PC-9 (cell line): ENCODE results near the gene FAM216B. TPM values are rescaled to one million over a fixed set of nuclear protein-coding genes. Genes with fewer than 3 reads are reported as not detected.

Source experiments
- BruUV-seq: library from RNA; stranded (reverse); fragments of 400-500 nt; replicated peaks from 2 replicates; lab custom pipeline; 2021; lab: Mats Ljungman, UMichigan
- CTCF ChIA-PET: fragments of 300-600 bp; sonication (Branson Sonifier 250); formaldehyde crosslinking; loops from one replicate; lab custom pipeline; 2022; ENCODE audit warnings: antibody characterized with exemption; lab: Charles Lee
- POLR2A ChIA-PET: fragments of 300-600 bp; sonication (Branson Sonifier 250); formaldehyde crosslinking; loops from one replicate; lab custom pipeline; 2022; ENCODE audit warnings: antibody characterized with exemption; ENCODE audit not compliant: unreplicated experiment; lab: Charles Lee
- DNase-seq, 2 experiments: peaks; one replicate each; pipeline versions ENCODE4 v3.0.0 to v3.0.0-alpha.2; 2015 to 2022; ENCODE audit warnings: mixed read lengths in 1 of 2
- H2AFZ ChIP-seq: fragments of 200-600 bp; sonication (generic); 2 replicates; pipeline ENCODE4 v1.8.1; 2017; ENCODE audit warnings: antibody characterized with exemption
- H3F3A ChIP-seq: fragments of 200-600 bp; sonication (generic); 2 replicates; pipeline ENCODE4 v1.8.1; 2017; ENCODE audit warnings: antibody characterized with exemption, mild to moderate bottlenecking, low read depth; ENCODE audit not compliant: insufficient read depth
- H3K27ac ChIP-seq: fragments of 200-600 bp; sonication (generic); 2 replicates; pipeline ENCODE4 v1.6.1; 2016; ENCODE audit warnings: mixed run types
- H3K27me3 ChIP-seq: fragments of 200-600 bp; sonication (generic); 2 replicates; pipeline ENCODE4 v1.6.1; 2016; ENCODE audit warnings: low read depth, mixed run types; ENCODE audit not compliant: insufficient read depth
- H3K36me3 ChIP-seq: fragments of 200-600 bp; sonication (generic); 2 replicates; pipeline ENCODE4 v1.6.1; 2016; ENCODE audit warnings: low read depth, mixed run types
- H3K4me1 ChIP-seq: fragments of 200-600 bp; sonication (generic); replicated peaks from 2 replicates; pipeline ENCODE4 v1.6.1; 2016; ENCODE audit warnings: mixed run types; ENCODE audit not compliant: insufficient read depth
- H3K4me2 ChIP-seq: fragments of 200-600 bp; sonication (generic); 2 replicates; pipeline ENCODE4 v1.6.1; 2017; ENCODE audit warnings: mixed run types
- H3K4me3 ChIP-seq: fragments of 200-600 bp; sonication (generic); 2 replicates; pipeline ENCODE4 v1.6.1; 2016; ENCODE audit warnings: mixed run types
- H3K79me2 ChIP-seq: fragments of 200-600 bp; sonication (generic); 2 replicates; pipeline ENCODE4 v1.6.1; 2017; ENCODE audit warnings: low read depth, mixed run types
- H3K9me2 ChIP-seq: fragments of 200-600 bp; sonication (generic); 2 replicates; pipeline ENCODE4 v1.8.1; 2017; ENCODE audit warnings: mild to moderate bottlenecking; ENCODE audit not compliant: insufficient read depth
- H3K9me3 ChIP-seq: fragments of 200-600 bp; sonication (generic); 2 replicates; pipeline ENCODE4 v1.8.1; 2016; ENCODE audit warnings: low read depth; ENCODE audit not compliant: insufficient read depth
- H4K20me1 ChIP-seq: fragments of 200-600 bp; sonication (generic); 2 replicates; pipeline ENCODE4 v1.8.1; 2017; ENCODE audit not compliant: insufficient read depth
- EZH2 ChIP-seq: fragments of 200-600 bp; sonication (generic); IDR thresholded peaks from 2 replicates; pipeline ENCODE4 v1.8.0; 2017; ENCODE audit warnings: antibody characterized with exemption, low read depth
- intact Hi-C: fragments of 100-400 bp; cut with micrococcal nuclease; formaldehyde crosslinking; loops from one replicate; pipeline ENCODE4 v1.10.0; 2022; ENCODE audit not compliant: unreplicated experiment
- total RNA-seq: library from RNA; stranded (reverse); gene quantifications from 2 replicates; pipeline ENCODE4 v1.2.3, GENCODE V29; 2021
- TF ChIP-seq, protein P1 (sequence below): fragments of 200-600 bp; sonication (generic); conservative IDR thresholded peaks from 2 replicates; pipeline ENCODE4 v1.6.1; 2017; ENCODE audit warnings: mixed run types, antibody characterized with exemption, mild to moderate bottlenecking, moderate library complexity

The FAM216B gene
- total RNA-seq, 1 experiment from 2014 or later: not detected

DNA sequence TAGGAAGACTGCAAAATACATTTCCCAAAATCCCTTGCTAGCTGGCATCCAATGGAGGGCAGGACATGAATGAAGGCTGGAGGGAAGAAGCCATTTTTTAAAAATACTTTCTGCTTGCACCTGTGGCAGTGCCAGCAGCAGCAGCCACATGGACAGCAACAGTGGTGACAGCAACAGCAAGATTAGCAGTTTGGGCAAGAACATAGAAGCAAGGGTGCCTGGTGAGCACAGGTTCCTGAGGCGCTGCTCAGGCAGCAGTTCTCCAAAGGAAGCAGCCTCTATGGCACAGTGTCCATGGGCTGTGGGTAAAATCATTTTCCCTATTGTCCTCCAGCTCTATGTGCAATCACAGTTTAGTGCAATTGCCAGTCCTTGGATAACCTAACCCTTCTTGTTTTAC lies 1.3 kb upstream of the FAM216B start:
- Histone ChIP-seq H3K36me3 (no peaks in the 10 kb centered on the region), H3K4me1 (no peaks in the 10 kb centered on the region), H3F3A (no peaks in the 10 kb centered on the region), H3K9me2 (no peaks in the 10 kb centered on the region), H3K27ac (no peak overlapping the region), H3K27me3 (no peaks in the 10 kb centered on the region), H3K4me3 (no peak overlapping the region), H2AFZ (no peak overlapping the region), H3K79me2 (no peaks in the 10 kb centered on the region), H3K9me3 (no peaks in the 10 kb centered on the region), H4K20me1 (no peaks in the 10 kb centered on the region), H3K4me2 (no peak overlapping the region)
- TF ChIP-seq EZH2: no peak
- TF ChIP-seq, protein P1, sequence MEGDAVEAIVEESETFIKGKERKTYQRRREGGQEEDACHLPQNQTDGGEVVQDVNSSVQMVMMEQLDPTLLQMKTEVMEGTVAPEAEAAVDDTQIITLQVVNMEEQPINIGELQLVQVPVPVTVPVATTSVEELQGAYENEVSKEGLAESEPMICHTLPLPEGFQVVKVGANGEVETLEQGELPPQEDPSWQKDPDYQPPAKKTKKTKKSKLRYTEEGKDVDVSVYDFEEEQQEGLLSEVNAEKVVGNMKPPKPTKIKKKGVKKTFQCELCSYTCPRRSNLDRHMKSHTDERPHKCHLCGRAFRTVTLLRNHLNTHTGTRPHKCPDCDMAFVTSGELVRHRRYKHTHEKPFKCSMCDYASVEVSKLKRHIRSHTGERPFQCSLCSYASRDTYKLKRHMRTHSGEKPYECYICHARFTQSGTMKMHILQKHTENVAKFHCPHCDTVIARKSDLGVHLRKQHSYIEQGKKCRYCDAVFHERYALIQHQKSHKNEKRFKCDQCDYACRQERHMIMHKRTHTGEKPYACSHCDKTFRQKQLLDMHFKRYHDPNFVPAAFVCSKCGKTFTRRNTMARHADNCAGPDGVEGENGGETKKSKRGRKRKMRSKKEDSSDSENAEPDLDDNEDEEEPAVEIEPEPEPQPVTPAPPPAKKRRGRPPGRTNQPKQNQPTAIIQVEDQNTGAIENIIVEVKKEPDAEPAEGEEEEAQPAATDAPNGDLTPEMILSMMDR: no peak
- intact Hi-C loops: no loop called here
- CTCF ChIA-PET: no interaction called here
- POLR2A ChIA-PET: no interaction called here
- DNase-seq: no peak
- BruUV-seq: no TSS peak

- Histone ChIP-seq H3F3A (no peaks in the 10 kb centered on the region), H3K27ac (no peak overlapping the region), H2AFZ (no peak overlapping the region), H3K4me1 (no peaks in the 10 kb centered on the region), H3K79me2 (no peaks in the 10 kb centered on the region), H3K4me3 (no peak overlapping the region), H3K27me3 (no peaks in the 10 kb centered on the region), H4K20me1 (no peaks in the 10 kb centered on the region), H3K9me3 (peaks cover 7% of the 10 kb centered on the region; the same call in 1 of the 2 replicates), H3K36me3 (no peaks in the 10 kb centered on the region), H3K9me2 (no peaks in the 10 kb centered on the region), H3K4me2 (no peak overlapping the region)
- TF ChIP-seq EZH2: no peak
- TF ChIP-seq, protein P1: no peak
- ChIA-PET CTCF (no interaction called here), POLR2A (no interaction called here)
- no peak for DNase-seq
- no TSS peak for BruUV-seq
- intact Hi-C loops: no loop called here
Measured at GRCh38 chr13:42786715-42787114, 5.3 kb downstream of the FAM216B start.

DNA sequence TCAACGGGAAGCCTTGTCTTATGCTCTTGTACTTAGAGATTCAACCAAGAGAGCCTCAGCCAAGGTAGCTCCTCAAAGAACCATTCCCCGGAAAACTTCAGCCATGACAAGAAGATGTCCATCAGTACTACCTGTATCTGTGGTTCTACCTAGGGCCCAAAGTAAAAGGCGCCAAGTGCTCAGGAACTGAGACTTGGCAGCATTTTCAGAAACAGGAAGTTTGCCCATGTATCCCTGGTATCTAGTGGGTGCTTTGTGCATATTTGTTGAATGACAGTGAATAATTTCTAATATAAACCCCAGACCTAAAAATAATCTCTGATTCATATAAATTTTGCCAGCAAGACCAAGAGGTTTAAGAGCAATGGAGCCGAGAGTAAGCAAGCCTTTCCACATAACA lies 7.2 kb downstream of the FAM216B start:
- Histone ChIP-seq H3K9me2 (no peaks in the 10 kb centered on the region), H3K4me3 (no peak overlapping the region), H3K27ac (no peak overlapping the region), H3K4me1 (no peaks in the 10 kb centered on the region), H3K27me3 (no peaks in the 10 kb centered on the region), H3K36me3 (no peaks in the 10 kb centered on the region), H2AFZ (no peak overlapping the region), H3F3A (no peaks in the 10 kb centered on the region), H3K9me3 (peaks cover 7% of the 10 kb centered on the region; the same call in 1 of the 2 replicates), H3K79me2 (no peaks in the 10 kb centered on the region), H3K4me2 (no peak overlapping the region), H4K20me1 (no peaks in the 10 kb centered on the region)
- POLR2A ChIA-PET: no interaction called here
- no TSS peak for BruUV-seq
- TF ChIP-seq, protein P1: no peak
- TF ChIP-seq EZH2: no peak
- intact Hi-C loops: no loop called here
- DNase-seq: no peak
- CTCF ChIA-PET: no interaction called here
